ENCODE measurements around the gene C19orf12.

Gene C19orf12

DNA sequence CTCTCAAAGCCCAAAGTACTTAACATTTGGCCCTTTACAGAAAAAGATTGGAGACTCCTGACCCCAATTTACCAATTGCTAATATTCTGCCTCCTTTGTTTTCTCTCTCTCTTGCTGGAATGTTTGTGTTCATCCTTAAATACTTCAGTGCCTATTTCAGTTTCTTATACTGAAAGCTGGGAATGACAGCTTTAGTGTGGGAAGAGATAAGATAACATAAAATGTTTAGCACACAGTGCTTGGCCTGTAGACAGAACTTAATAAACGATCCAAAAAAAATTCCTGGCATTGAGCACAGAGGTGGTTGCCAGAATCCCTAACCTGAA, 52.8 kb downstream of the C19orf12 start:
- DNase-seq = no peak

- DNase-seq = no peak
Measured at GRCh38 chr19:29660835-29661234, 54.2 kb downstream of the C19orf12 start.

DNA sequence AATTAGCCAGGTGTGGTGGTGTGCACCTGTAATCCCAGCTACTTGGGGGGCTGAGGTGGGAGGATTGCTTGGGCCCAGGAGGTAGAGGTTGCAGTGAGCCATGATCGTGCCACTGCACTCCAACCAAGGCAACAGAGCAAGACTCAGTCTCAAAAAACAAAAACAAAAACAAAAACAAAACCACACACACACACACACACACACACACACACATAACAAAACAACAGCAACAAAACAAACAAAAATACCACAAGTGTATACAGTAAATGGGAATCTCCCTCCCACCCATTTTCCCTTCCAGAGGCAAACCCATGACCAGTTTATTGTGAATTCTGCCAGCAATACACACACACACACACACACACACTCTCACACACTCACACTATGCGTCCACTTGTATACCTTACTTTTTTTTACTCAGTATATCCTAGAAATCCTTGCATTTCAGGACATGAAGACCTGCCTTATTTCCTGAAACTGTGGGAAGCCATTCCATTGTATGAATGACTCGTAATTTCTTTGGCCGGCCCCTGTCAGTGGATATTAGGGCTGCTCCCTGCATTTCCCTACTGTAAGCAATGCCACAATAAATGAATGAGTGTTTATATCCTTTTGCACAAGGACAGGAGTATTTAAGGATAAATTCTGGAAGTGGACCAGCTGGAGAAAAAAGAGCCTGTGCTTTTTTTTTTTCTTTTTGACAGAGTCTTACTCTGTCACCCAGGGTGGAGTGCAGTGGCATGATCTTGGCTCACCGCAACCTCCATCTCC, 56.7 kb downstream of the C19orf12 start:
- DNase-seq = no peak

DNA sequence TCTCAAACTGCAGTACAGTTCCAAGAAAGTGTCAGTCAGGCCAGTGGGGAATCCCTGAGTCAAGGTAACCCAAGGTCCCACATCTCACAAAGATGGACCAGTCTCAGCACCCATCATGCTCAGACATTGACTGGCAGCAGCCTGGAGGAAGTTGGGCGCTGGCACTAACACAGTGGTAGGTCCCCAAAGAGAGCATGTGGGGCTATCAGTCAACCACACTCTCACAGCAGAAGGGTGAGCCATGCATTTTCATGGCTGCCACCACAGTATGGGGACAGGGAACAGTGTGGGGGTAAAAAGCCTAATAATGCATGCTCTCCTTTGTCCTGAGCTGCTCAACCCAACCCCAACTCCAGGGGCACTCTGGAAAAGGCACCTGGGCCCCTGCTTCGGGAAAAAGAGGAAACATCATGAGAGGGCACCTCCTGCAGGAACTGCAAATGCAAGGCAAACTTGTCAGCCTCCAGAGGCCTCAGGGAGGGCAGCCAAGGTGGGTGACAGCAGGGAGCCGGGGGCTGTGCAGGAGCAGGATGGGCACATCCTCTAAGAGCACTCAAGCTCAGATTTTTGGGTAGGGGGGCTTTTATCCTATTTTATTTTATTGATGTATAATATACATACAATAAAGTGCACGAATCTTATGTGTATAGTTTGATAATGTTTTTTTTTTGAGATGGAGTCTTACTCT, 59.3 kb downstream of the C19orf12 start:
- DNase-seq = no peak

DNA sequence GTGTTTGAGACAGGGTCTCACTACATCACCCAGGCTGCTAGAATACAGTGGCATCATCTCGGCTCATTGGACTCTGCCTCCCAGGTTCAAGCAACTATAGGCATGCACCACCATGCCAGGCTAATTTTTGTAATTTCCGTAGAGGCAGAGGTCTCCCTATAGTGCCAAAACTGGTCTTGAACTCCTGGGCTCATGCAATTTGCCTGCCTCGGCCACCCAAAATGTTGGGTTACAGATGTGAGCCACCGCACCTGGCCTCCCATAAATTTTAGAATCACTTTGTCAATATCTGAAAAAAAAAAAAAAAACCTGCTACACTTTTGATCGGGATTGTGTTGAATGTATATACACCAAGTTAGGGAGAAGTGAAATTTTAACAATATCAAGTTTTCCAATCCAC, 61.7 kb downstream of the C19orf12 start:
- no peak for DNase-seq

GRCh38 chr19:29651622-29652394, 63.3 kb downstream of the C19orf12 start:
- no peak for DNase-seq

- no peak for DNase-seq
Measured at GRCh38 chr19:29650772-29651387, 64.2 kb downstream of the C19orf12 start.
